Left ventricle myocardium inferior (tissue), 1 donor: ENCODE measurements around the gene USP31. TPM values are rescaled to one million over a fixed set of nuclear protein-coding genes. Genes with fewer than 3 reads are reported as not detected.

Source experiments
- DNase-seq: peaks from one replicate; pipeline ENCODE4 v3.0.0-alpha.2; 2020
- H3K27ac ChIP-seq: fragments of 200-600 bp; replicated peaks from 2 replicates; pipeline ENCODE4 v1.8.0; 2021
- H3K27me3 ChIP-seq: fragments of 200-600 bp; 2 replicates; pipeline ENCODE4 v1.8.0; 2021; ENCODE audit warnings: low read depth
- H3K36me3 ChIP-seq: fragments of 200-600 bp; 2 replicates; pipeline ENCODE4 v1.8.0; 2021
- H3K4me1 ChIP-seq: fragments of 200-600 bp; 2 replicates; pipeline ENCODE4 v1.8.0; 2021
- H3K4me3 ChIP-seq: fragments of 200-600 bp; 2 replicates; pipeline ENCODE4 v1.8.0; 2021; ENCODE audit warnings: mild to moderate bottlenecking, moderate library complexity
- H3K9me3 ChIP-seq: fragments of 200-600 bp; replicated peaks from 2 replicates; pipeline ENCODE4 v1.8.0; 2021
- CTCF ChIP-seq: fragments of 200-600 bp; IDR thresholded peaks from 2 replicates; pipeline ENCODE4 v1.8.0; 2021; ENCODE audit warnings: antibody characterized with exemption, mild to moderate bottlenecking, borderline replicate concordance
- intact Hi-C: fragments of 100-400 bp; cut with micrococcal nuclease; formaldehyde crosslinking; loops from one replicate; pipeline ENCODE4 v1.11.0; 2022
- total RNA-seq: library from RNA; stranded (reverse); fragmentation: NEBNext Ultra II Directional; extraction: Animal tissue kit (Norgen Biotek cat#: 25700); gene quantifications from one replicate; pipeline ENCODE4 v1.2.1, GENCODE V29; 2021
- donor health status: DM: no; HTN: yes; CAD: no; lungs with severe emphysema.

USP31 gene
- total RNA-seq, 1 donor from 2014 or later = 28.2 TPM

- no peak for TF ChIP-seq CTCF
- no peaks in the 10 kb centered on the region for H3K36me3 ChIP-seq
- peak overlapping the region; percentile 88 for H3K27ac ChIP-seq
- H3K4me3 ChIP-seq = peak overlapping the region; percentile 50
- no peaks in the 10 kb centered on the region for H3K27me3 ChIP-seq
- peaks cover 18% of the 10 kb centered on the region for H3K9me3 ChIP-seq
- intact Hi-C loops = no loop called here
- DNase-seq = no peak
- H3K4me1 ChIP-seq = peaks cover 62% of the 10 kb centered on the region
These were observed 17.2 kb downstream of the USP31 start for GRCh38 chr16:23131931-23132621.

- no peak for TF ChIP-seq CTCF
- Histone ChIP-seq H3K4me3 (peak overlapping the region; percentile 50), H3K4me1 (peaks cover 62% of the 10 kb centered on the region), H3K27me3 (no peaks in the 10 kb centered on the region), H3K9me3 (peaks cover 12% of the 10 kb centered on the region), H3K27ac (peak overlapping the region; percentile 88), H3K36me3 (no peaks in the 10 kb centered on the region)
- intact Hi-C loops = no loop called here
- DNase-seq = no peak
These were observed 17.8 kb downstream of the USP31 start for GRCh38 chr16:23131436-23131835.

GRCh38 chr16:23131036-23131435 is 18.2 kb downstream of the USP31 start:
- H3K27me3 ChIP-seq = no peaks in the 10 kb centered on the region
- TF ChIP-seq CTCF = no peak
- DNase-seq = no peak
- peak overlapping the region; percentile 88 for H3K27ac ChIP-seq
- peaks cover 9% of the 10 kb centered on the region for H3K9me3 ChIP-seq
- no peaks in the 10 kb centered on the region for H3K36me3 ChIP-seq
- no peak overlapping the region for H3K4me3 ChIP-seq
- peaks cover 63% of the 10 kb centered on the region for H3K4me1 ChIP-seq
- intact Hi-C loops = no loop called here

- no peaks in the 10 kb centered on the region for H3K36me3 ChIP-seq
These were observed 19.6 kb downstream of the USP31 start for GRCh38 chr16:23129686-23130085.

GRCh38 chr16:23128056-23128455 is 21.2 kb downstream of the USP31 start:
- TF ChIP-seq CTCF = no peak
- no peak overlapping the region for H3K4me3 ChIP-seq
- H3K27ac ChIP-seq = no peak overlapping the region
- H3K36me3 ChIP-seq = no peaks in the 10 kb centered on the region
- H3K27me3 ChIP-seq = no peaks in the 10 kb centered on the region
- H3K4me1 ChIP-seq = peaks cover 71% of the 10 kb centered on the region
- no peak for DNase-seq
- intact Hi-C loops = no loop called here
- H3K9me3 ChIP-seq = no peaks in the 10 kb centered on the region

More at GRCh38 chr16:23129686-23130085, 19.6 kb downstream of the USP31 start:
- Histone ChIP-seq H3K4me1 (peaks cover 75% of the 10 kb centered on the region), H3K4me3 (no peak overlapping the region), H3K9me3 (no peaks in the 10 kb centered on the region), H3K27me3 (no peaks in the 10 kb centered on the region), H3K27ac (peak overlapping the region; percentile 88)
- no peak for DNase-seq
- intact Hi-C loops = no loop called here
- TF ChIP-seq CTCF = no peak
